Endothelial cell of umbilical vein (primary cell): Measurements from ENCODE around the gene CMTM6.
"Not testable (repeated sequence)": the region's sequence is repeated elsewhere in the genome, so short reads cannot be mapped to it uniquely, and the experiment has no call there.

Experiments
- MYC ChIP-seq: IDR thresholded peaks from one replicate; pipeline ENCODE4 v1.6.1; 2011; ENCODE audit warnings: mild to moderate bottlenecking, low read depth, low read length
- TF ChIP-seq, protein P1 (sequence below), 2 donors: IDR thresholded peaks; 1 replicate in 1 of 2; 2 replicates in 1 of 2; pipeline ENCODE4 v1.5.1; 2011; ENCODE audit warnings: low read length in 2 of 2, mild to moderate bottlenecking in 2 of 2, moderate library complexity in 2 of 2, control low read depth in 1 of 2, inconsistent platforms in 1 of 2, low read depth in 1 of 2; ENCODE audit not compliant: insufficient read depth in 1 of 2; ENCODE audit errors: extremely low read depth in 1 of 2

GRCh38 chr3:32464726-32465125, 37.9 kb downstream of the CMTM6 start:
- TF ChIP-seq MYC, result not testable (repeated sequence)
- TF ChIP-seq, protein P1, sequence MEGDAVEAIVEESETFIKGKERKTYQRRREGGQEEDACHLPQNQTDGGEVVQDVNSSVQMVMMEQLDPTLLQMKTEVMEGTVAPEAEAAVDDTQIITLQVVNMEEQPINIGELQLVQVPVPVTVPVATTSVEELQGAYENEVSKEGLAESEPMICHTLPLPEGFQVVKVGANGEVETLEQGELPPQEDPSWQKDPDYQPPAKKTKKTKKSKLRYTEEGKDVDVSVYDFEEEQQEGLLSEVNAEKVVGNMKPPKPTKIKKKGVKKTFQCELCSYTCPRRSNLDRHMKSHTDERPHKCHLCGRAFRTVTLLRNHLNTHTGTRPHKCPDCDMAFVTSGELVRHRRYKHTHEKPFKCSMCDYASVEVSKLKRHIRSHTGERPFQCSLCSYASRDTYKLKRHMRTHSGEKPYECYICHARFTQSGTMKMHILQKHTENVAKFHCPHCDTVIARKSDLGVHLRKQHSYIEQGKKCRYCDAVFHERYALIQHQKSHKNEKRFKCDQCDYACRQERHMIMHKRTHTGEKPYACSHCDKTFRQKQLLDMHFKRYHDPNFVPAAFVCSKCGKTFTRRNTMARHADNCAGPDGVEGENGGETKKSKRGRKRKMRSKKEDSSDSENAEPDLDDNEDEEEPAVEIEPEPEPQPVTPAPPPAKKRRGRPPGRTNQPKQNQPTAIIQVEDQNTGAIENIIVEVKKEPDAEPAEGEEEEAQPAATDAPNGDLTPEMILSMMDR (IDR thresholded peaks at IDR 0.05; ENCODE audit: extremely low read depth in 1 of 2, insufficient read depth in 1 of 2, low read depth in 1 of 2, low read length in 2 of 2), result not testable (repeated sequence)
